GM19328 (cell line): ENCODE measurements around the gene RASEF.
"Not testable (repeated sequence)": the region's sequence is repeated elsewhere in the genome, so short reads cannot be mapped to it uniquely, and the experiment has no call there.

Source experiments
- ATAC-seq: cut with Tn5 transposase; IDR thresholded peaks from one replicate; pipeline ENCODE4 v1.9.1; 2021; ENCODE audit warnings: mild to moderate bottlenecking, moderate library complexity; ENCODE audit not compliant: unreplicated experiment

RASEF gene

DNA sequence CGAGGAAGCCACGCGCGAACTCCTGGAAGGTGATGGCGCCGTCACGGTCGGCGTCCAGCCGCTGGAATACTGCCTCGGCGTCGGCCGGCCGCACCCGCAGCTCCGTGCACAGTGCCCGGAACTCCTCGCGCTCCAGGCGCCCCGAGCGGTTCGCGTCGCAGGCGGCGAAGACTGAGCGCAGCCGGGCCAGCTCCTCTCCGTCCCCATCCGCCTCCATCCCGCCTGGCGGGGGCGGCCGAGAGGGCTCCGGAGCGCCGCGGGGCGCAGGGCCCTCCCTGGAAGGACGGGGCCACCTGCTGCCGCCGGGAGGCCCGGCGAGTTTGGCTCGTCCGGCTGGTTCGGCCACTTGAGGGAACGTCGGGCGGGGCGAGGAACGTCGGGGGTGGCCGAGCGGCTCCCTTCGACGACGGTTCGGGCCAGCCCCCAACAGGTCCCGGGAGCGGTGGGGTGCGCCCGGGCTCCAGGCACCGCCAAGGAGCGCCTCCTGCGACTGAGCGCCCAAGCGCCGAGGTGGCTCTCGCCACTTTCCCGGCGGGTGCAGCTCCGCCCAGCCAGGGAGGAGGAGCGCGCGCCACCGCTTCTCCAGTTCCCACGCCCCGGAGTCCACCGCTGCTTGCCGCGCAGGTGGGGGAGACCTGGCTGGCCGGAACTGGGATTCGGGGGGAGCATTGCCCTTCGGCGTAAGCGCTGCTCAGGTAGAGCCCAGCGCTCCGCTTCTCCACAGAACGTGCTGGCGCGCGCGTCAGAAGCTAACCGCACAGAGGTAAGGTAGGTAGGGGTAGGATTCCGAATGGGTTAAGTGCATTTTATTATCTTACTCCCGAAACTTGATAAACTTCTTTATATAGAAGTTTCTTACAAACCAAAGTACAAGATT lies at the start of gene RASEF:
RASEF (minus strand) TSS at position 492 of the 877 bp plus-strand sequence; CDS start at position 217, 275 bp downstream.
- ATAC-seq: no peak

GRCh38 chr9:83111169-83111568 lies 48.2 kb upstream of the RASEF start:
- ATAC-seq: no peak

- no peak for ATAC-seq
Observed at GRCh38 chr9:83109296-83109695, 46.4 kb upstream of the RASEF start.

DNA sequence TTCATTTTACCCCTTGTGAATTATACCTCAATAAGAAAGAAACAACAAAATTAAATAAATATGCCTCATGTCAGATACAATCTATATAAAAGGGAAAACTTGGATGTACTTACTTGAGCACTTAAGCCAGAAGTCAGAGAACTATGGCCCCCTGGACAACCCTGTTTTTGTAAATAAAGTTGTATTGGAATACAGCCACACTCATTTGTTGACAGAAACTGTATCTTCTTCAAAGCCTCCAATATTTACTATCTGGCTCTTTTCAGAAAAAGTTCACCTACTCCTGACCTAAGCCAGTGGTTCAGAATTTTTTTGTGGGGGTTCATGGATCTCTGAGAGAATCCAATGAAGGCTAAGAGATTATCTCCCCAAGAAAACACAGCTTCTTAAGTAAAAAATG lies 45.3 kb upstream of the RASEF start:
- no peak for ATAC-seq

GRCh38 chr9:83106772-83107171 lies 43.8 kb upstream of the RASEF start:
- no peak for ATAC-seq

- ATAC-seq: no peak
Observed at GRCh38 chr9:83106263-83106662, 43.3 kb upstream of the RASEF start.

DNA sequence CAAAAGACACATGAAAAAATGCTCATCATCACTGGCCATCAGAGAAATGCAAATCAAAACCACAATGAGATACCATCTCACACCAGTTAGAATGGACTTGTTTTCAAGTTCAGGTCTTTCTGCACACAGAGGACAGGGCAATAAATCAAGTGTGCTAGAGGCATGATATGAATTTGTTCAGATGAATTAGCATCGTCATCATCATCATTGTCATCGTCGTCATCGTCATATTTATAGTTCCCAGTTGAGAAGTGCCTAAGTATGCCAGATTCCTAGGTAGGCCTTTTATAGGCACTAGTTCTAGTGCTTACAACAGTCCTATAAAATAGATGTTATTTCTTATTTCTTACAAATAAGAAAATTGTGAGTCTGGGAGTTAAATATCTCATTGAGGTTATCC lies 34.7 kb upstream of the RASEF start:
- ATAC-seq: no peak

DNA sequence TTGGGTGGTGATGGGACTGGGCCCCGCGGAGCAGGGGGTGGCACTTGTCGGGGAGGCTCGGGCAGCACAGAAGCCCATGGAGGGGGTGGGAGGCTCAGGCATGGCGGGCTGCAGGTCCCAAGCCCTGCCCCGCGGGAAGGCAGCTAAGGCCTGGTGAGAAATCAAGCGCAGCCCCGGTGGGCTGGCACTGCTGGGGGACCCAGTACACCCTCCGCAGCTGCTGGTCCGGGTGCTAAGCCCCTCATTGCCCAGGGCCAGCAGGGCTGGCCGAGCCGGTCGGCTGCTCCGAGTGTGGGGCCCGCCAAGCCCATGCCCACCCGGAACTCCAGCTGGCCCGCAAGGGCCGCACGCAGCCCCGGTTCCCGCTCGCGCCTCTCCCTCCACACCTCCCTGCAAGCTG lies 30.4 kb upstream of the RASEF start:
- ATAC-seq: not testable (repeated sequence)

DNA sequence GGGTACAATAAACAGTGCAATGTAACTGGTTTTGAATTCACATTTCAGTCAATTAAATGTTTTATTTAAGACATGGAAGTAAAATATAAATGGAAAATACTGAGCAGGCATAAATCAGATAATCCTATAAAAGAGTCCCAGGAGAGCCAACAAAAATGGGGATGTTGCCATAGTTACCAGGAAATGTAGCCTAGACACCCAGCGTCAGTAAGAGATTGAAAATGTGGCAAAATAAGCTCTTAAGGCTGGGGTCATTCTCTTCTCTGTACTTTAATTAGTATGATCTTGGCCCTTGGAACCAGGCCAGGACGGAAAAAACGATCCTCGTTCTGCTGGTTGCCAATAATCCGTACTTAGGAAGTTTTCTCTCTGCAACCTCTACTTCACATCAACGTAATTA lies 18.9 kb upstream of the RASEF start:
- ATAC-seq: no peak

- no peak for ATAC-seq
Observed at GRCh38 chr9:83081010-83081409, 18.1 kb upstream of the RASEF start.

GRCh38 chr9:83075932-83076331 lies 13.0 kb upstream of the RASEF start:
- ATAC-seq: not testable (repeated sequence)

GRCh38 chr9:83072498-83072897 lies 9.6 kb upstream of the RASEF start:
- ATAC-seq: not testable (repeated sequence)

DNA sequence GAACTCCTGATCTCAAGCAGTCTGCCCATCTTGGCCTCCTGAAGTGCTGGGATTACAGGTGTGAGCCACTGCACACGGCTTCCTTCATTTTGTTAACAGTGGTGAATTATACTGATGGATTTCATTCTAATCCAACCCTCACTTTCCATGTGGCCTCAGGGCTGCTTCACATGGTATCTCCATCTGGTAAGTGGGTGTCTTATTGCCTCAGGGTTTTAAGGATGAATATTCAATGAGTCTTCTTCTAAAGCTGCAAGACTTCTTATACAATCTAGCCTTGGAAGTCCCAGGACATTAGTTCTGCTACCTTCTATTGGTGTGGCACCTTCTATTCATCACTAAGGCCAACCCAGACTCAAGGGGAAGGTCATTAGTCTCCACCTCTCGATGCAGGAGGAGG lies 8.7 kb upstream of the RASEF start:
- ATAC-seq: no peak

DNA sequence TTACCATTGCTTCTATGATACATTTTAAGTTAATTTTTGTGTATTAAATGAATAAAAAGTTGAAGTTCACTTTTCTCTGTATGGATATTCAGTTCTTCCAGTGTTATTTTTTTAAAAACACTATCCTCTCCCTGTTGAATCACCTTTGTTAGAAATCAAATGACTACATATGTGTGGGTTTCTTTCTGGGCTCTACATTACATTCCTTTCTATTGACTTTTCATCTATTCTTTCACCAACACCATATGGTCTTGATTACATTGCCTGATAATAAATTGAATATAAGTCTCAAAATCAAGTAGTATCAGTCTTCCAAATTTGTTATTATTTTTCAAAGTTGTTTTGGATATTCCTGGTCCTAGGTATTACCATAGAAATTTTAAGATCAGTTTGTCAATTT lies 7.3 kb upstream of the RASEF start:
- no peak for ATAC-seq

- ATAC-seq: no peak
Observed at GRCh38 chr9:83069651-83070050, 6.7 kb upstream of the RASEF start.

GRCh38 chr9:83068414-83068813 lies 5.5 kb upstream of the RASEF start:
- ATAC-seq: no peak

- ATAC-seq: no peak
Observed at GRCh38 chr9:83067579-83067978, 4.6 kb upstream of the RASEF start.

GRCh38 chr9:83066771-83067170 lies 3.8 kb upstream of the RASEF start:
- no peak for ATAC-seq

DNA sequence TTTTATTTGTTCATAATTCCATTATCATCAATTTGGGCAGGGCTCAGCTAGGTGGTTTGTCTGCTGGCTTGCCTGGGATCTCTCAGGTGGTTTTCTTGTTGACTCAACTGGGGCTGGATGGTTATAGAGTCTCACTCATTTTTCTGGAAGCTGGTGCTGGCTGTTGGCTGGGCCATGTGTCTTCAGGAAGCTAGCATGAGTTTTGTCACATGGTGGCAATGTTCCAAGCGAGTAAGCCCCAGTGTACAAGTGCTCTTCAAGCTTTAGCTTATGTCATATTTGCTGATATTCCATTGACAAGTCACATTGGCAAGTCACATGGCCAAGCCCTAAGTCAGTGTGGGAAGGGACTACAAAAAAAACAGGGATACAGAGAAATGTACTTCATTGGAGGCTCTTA lies 2.3 kb upstream of the RASEF start:
- ATAC-seq: no peak

- ATAC-seq: no peak
Observed at GRCh38 chr9:83061990-83062650, 822 bp downstream of the RASEF start.

GRCh38 chr9:83061036-83061435 lies 1.9 kb downstream of the RASEF start:
- no peak for ATAC-seq

GRCh38 chr9:83060556-83060955 lies 2.4 kb downstream of the RASEF start:
- ATAC-seq: no peak
